ENCODE measurements around the gene RYR2. TPM values are rescaled to one million over a fixed set of nuclear protein-coding genes. Genes with fewer than 3 reads are reported as not detected.

The RYR2 gene
- total and polyA plus RNA-seq, 9 of the 15 experiments (the other 6 are each of a cell fraction or from before 2014, with no cell fraction given), result 0.03 to 0.42 (median 0.14) TPM

DNA sequence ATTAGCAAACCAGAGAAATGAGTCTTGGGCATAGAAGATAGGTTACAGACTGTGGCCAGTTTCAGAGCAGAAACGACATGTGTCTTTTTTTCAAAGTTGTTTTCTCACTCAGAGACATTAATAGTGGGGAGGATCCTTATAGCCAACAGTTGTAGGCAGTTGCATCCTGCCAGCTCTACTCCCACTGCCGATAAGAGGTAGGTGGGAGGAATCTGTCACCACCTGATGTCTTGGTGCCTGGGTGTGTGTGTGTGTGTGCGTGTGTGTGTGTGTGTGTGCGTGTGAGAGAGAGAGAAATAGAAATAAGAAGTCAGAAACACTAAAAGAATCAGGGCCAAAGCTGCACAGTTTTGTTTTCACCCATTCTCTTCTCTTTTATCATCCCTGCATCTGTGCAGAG, 629.3 kb downstream of the RYR2 start (continued):
- TF ChIP-seq, protein P1, sequence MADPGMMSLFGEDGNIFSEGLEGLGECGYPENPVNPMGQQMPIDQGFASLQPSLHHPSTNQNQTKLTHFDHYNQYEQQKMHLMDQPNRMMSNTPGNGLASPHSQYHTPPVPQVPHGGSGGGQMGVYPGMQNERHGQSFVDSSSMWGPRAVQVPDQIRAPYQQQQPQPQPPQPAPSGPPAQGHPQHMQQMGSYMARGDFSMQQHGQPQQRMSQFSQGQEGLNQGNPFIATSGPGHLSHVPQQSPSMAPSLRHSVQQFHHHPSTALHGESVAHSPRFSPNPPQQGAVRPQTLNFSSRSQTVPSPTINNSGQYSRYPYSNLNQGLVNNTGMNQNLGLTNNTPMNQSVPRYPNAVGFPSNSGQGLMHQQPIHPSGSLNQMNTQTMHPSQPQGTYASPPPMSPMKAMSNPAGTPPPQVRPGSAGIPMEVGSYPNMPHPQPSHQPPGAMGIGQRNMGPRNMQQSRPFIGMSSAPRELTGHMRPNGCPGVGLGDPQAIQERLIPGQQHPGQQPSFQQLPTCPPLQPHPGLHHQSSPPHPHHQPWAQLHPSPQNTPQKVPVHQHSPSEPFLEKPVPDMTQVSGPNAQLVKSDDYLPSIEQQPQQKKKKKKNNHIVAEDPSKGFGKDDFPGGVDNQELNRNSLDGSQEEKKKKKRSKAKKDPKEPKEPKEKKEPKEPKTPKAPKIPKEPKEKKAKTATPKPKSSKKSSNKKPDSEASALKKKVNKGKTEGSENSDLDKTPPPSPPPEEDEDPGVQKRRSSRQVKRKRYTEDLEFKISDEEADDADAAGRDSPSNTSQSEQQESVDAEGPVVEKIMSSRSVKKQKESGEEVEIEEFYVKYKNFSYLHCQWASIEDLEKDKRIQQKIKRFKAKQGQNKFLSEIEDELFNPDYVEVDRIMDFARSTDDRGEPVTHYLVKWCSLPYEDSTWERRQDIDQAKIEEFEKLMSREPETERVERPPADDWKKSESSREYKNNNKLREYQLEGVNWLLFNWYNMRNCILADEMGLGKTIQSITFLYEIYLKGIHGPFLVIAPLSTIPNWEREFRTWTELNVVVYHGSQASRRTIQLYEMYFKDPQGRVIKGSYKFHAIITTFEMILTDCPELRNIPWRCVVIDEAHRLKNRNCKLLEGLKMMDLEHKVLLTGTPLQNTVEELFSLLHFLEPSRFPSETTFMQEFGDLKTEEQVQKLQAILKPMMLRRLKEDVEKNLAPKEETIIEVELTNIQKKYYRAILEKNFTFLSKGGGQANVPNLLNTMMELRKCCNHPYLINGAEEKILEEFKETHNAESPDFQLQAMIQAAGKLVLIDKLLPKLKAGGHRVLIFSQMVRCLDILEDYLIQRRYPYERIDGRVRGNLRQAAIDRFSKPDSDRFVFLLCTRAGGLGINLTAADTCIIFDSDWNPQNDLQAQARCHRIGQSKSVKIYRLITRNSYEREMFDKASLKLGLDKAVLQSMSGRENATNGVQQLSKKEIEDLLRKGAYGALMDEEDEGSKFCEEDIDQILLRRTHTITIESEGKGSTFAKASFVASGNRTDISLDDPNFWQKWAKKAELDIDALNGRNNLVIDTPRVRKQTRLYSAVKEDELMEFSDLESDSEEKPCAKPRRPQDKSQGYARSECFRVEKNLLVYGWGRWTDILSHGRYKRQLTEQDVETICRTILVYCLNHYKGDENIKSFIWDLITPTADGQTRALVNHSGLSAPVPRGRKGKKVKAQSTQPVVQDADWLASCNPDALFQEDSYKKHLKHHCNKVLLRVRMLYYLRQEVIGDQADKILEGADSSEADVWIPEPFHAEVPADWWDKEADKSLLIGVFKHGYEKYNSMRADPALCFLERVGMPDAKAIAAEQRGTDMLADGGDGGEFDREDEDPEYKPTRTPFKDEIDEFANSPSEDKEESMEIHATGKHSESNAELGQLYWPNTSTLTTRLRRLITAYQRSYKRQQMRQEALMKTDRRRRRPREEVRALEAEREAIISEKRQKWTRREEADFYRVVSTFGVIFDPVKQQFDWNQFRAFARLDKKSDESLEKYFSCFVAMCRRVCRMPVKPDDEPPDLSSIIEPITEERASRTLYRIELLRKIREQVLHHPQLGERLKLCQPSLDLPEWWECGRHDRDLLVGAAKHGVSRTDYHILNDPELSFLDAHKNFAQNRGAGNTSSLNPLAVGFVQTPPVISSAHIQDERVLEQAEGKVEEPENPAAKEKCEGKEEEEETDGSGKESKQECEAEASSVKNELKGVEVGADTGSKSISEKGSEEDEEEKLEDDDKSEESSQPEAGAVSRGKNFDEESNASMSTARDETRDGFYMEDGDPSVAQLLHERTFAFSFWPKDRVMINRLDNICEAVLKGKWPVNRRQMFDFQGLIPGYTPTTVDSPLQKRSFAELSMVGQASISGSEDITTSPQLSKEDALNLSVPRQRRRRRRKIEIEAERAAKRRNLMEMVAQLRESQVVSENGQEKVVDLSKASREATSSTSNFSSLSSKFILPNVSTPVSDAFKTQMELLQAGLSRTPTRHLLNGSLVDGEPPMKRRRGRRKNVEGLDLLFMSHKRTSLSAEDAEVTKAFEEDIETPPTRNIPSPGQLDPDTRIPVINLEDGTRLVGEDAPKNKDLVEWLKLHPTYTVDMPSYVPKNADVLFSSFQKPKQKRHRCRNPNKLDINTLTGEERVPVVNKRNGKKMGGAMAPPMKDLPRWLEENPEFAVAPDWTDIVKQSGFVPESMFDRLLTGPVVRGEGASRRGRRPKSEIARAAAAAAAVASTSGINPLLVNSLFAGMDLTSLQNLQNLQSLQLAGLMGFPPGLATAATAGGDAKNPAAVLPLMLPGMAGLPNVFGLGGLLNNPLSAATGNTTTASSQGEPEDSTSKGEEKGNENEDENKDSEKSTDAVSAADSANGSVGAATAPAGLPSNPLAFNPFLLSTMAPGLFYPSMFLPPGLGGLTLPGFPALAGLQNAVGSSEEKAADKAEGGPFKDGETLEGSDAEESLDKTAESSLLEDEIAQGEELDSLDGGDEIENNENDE (IDR thresholded peaks at IDR 0.05; ENCODE audit: low read depth, low read length), result no peak
- no peak for TF ChIP-seq CHD4 (IDR thresholded peaks at IDR 0.05; ENCODE audit: insufficient read depth, insufficient replicate concordance, low read depth, low read length, poor library complexity, severe bottlenecking)
- TF ChIP-seq TAL1 (IDR thresholded peaks at IDR 0.05), result no peak
- TF ChIP-seq MTA1 (IDR thresholded peaks at IDR 0.05; ENCODE audit: borderline replicate concordance), result no peak
- no peak for TF ChIP-seq ATF6 (CRISPR knock-in tag; IDR thresholded peaks at IDR 0.05)
- TF ChIP-seq CSDE1 (IDR thresholded peaks at IDR 0.05), result no peak
- no peak for TF ChIP-seq WHSC1 (IDR thresholded peaks at IDR 0.05; ENCODE audit: low read length)
